Endothelial cell of umbilical vein (primary cell): ENCODE results near the gene BICD2. TPM values are rescaled to one million over a fixed set of nuclear protein-coding genes. Genes with fewer than 3 reads are reported as not detected.

Experiments used
- BruUV-seq: library from RNA; stranded (reverse); fragments of 400-500 nt; replicated peaks from 2 replicates; lab custom pipeline; 2021; lab: Mats Ljungman, UMichigan
- CTCF ChIA-PET: fragments of 300-600, 350-600 bp; sonication (Branson Sonifier 250); formaldehyde crosslinking; loops from one replicate; lab custom pipeline; 2021; ENCODE audit warnings: antibody characterized with exemption, inconsistent platforms; lab: Charles Lee
- POLR2A ChIA-PET: fragments of 300-600, 350-600 bp; sonication (Branson Sonifier 250); formaldehyde crosslinking; loops from one replicate; lab custom pipeline; 2021; ENCODE audit warnings: antibody characterized with exemption, inconsistent platforms; lab: Charles Lee
- DNase-seq: peaks from one replicate; pipeline ENCODE4 v3.0.0-alpha.2; 2011; ENCODE audit warnings: low read depth, low spot score
- FAIRE-seq: peaks from 2 replicates; lab custom pipeline; 2011; peaks lifted over from hg19 to GRCh38; lab: Jason Lieb, UNC
- H2AFZ ChIP-seq: 2 replicates; pipeline ENCODE4 v1.6.0; 2012; ENCODE audit warnings: low read depth, low read length, control low read depth, inconsistent platforms
- H3K27ac ChIP-seq: 2 replicates; pipeline ENCODE4 v1.5.1; 2011; ENCODE audit warnings: low read depth, mild to moderate bottlenecking, control low read depth, low read length, moderate library complexity; ENCODE audit not compliant: insufficient read depth
- H3K27me3 ChIP-seq, 2 experiments: 2 replicates each; pipeline versions ENCODE4 v1.6.0 to v1.6.1; 2011; ENCODE audit warnings: low read length in 2 of 2, mixed read lengths in 1 of 2; ENCODE audit not compliant: control insufficient read depth in 2 of 2, insufficient read depth in 2 of 2
- H3K36me3 ChIP-seq, 2 experiments: 2 replicates in 1 of 2; 3 replicates in 1 of 2; pipeline ENCODE4 v1.5.1; 2011; ENCODE audit warnings: low read length in 2 of 2, mild to moderate bottlenecking in 1 of 2, moderate library complexity in 1 of 2; ENCODE audit not compliant: control insufficient read depth in 2 of 2, insufficient read depth in 2 of 2; ENCODE audit errors: extremely low read depth in 1 of 2
- H3K4me1 ChIP-seq: 3 replicates; pipeline ENCODE4 v1.5.1; 2011; ENCODE audit warnings: mild to moderate bottlenecking, low read length; ENCODE audit not compliant: control insufficient read depth, insufficient read depth; ENCODE audit errors: extremely low read depth
- H3K4me2 ChIP-seq: 2 replicates; pipeline ENCODE4 v1.6.1; 2011; ENCODE audit warnings: low read length, control low read depth, mixed read lengths; ENCODE audit not compliant: insufficient read depth
- H3K4me3 ChIP-seq, 3 experiments: fragments of 200-600 bp in 1 of 3; sonication (generic), shearing (Covaris generic) in 1 of 3; replicated peaks in 1 of 3; 2 replicates each; pipeline ENCODE4 v1.5.1; 2011 to 2016; ENCODE audit warnings: control low read depth in 3 of 3, low read length in 3 of 3, mild to moderate bottlenecking in 2 of 3, inconsistent platforms in 1 of 3, low read depth in 1 of 3, moderate library complexity in 1 of 3; ENCODE audit not compliant: insufficient read depth in 1 of 3
- H3K79me2 ChIP-seq: 2 replicates; pipeline ENCODE4 v1.6.0; 2012; ENCODE audit warnings: low read length, inconsistent platforms; ENCODE audit not compliant: control insufficient read depth, insufficient read depth
- H3K9ac ChIP-seq: replicated peaks from 2 replicates; pipeline ENCODE3; 2011; ENCODE audit warnings: low read length, control low read depth; ENCODE audit not compliant: insufficient read depth; ENCODE audit errors: extremely low read depth
- H3K9me1 ChIP-seq: replicated peaks from 3 replicates; pipeline ENCODE4 v1.6.0; 2011; ENCODE audit warnings: mild to moderate bottlenecking, low read length; ENCODE audit not compliant: control insufficient read depth, insufficient read depth; ENCODE audit errors: extremely low read depth
- H3K9me3 ChIP-seq: replicated peaks from 2 replicates; pipeline ENCODE4 v1.5.1; 2012; ENCODE audit warnings: low read length, inconsistent platforms; ENCODE audit not compliant: control insufficient read depth, insufficient read depth
- H4K20me1 ChIP-seq: replicated peaks from 2 replicates; pipeline ENCODE3; 2011; ENCODE audit warnings: mild to moderate bottlenecking, low read length; ENCODE audit not compliant: control insufficient read depth, insufficient read depth; ENCODE audit errors: extremely low read depth
- CTCF ChIP-seq, 2 donors: IDR thresholded peaks; 1 replicate in 1 of 2; 2 replicates in 1 of 2; pipeline ENCODE4 v1.5.1; 2011; ENCODE audit warnings: low read length in 2 of 2, mild to moderate bottlenecking in 2 of 2, moderate library complexity in 2 of 2, control low read depth in 1 of 2, inconsistent platforms in 1 of 2, low read depth in 1 of 2; ENCODE audit not compliant: insufficient read depth in 1 of 2; ENCODE audit errors: extremely low read depth in 1 of 2
- EZH2 ChIP-seq: IDR thresholded peaks from 2 replicates; pipeline ENCODE4 v1.6.1; 2012; ENCODE audit warnings: borderline replicate concordance, low read depth, mild to moderate bottlenecking, moderate library complexity, low read length, inconsistent platforms; ENCODE audit not compliant: severe bottlenecking
- FOS ChIP-seq: IDR thresholded peaks from 2 replicates; pipeline ENCODE4 v1.6.1; 2011; ENCODE audit warnings: mild to moderate bottlenecking, low read length, moderate library complexity, borderline replicate concordance; ENCODE audit not compliant: insufficient read depth
- GATA2 ChIP-seq: IDR thresholded peaks from 2 replicates; pipeline ENCODE4 v1.7.0; 2011; ENCODE audit warnings: low read depth, mild to moderate bottlenecking, moderate library complexity, mixed read lengths, low read length; ENCODE audit not compliant: insufficient read length, insufficient read depth
- JUN ChIP-seq: IDR thresholded peaks from 2 replicates; pipeline ENCODE4 v1.6.1; 2011; ENCODE audit warnings: borderline replicate concordance, low read depth; ENCODE audit not compliant: insufficient read length, insufficient read depth
- MAX ChIP-seq: IDR thresholded peaks from 2 replicates; pipeline ENCODE4 v1.6.1; 2011; ENCODE audit not compliant: insufficient read depth, insufficient read length
- MYC ChIP-seq: IDR thresholded peaks from one replicate; pipeline ENCODE4 v1.6.1; 2011; ENCODE audit warnings: mild to moderate bottlenecking, low read depth, low read length
- POLR2A ChIP-seq: IDR thresholded peaks from 2 replicates; pipeline ENCODE4 v1.6.1; 2012; ENCODE audit warnings: low read depth, mild to moderate bottlenecking, control low read depth, low read length
- POLR2AphosphoS5 ChIP-seq: IDR thresholded peaks from 2 replicates; pipeline ENCODE4 v1.6.1; 2012; ENCODE audit warnings: low read depth, mild to moderate bottlenecking, control low read depth, low read length, moderate library complexity; ENCODE audit not compliant: insufficient read depth
- dilution Hi-C: fragments of 300-500 bp; cut with MboI; formaldehyde crosslinking; loops from one replicate; pipeline ENCODE4 v1.15.0; 2019; ENCODE audit warnings: low sequenced_read_pairs; ENCODE audit not compliant: extremely low pct_ligation_motif_present
- intact Hi-C: fragments of 100-400 bp; cut with micrococcal nuclease; formaldehyde crosslinking; loops from one replicate; pipeline ENCODE4 v1.10.0; 2022
- polyA plus RNA-seq, 4 experiments: library from polyadenylated mRNA; depleted of rRNA in 3 of 4; stranded (reverse) in 3 of 4; unstranded in 1 of 4; fragments of >200 nt; gene quantifications; 2 replicates each; pipeline versions ENCODE4 v1.2.1 to v1.2.3, GENCODE V29; 2011 to 2012; ENCODE audit warnings: missing spikeins in 1 of 4
- total RNA-seq: library from RNA; stranded (reverse); gene quantifications from 2 replicates; pipeline ENCODE4 v1.2.3, GENCODE V29; 2021

BICD2 gene
- total and polyA plus RNA-seq, 2 donors (not counting 3 experiments of a cell fraction or from before 2014, with no cell fraction given) = 14.3 to 39.3 TPM

- dilution Hi-C loops = no loop called here
- H3K27me3 ChIP-seq = no peaks in the 10 kb centered on the region
- no peaks in the 10 kb centered on the region for H3K9me1 ChIP-seq
- H3K36me3 ChIP-seq = peaks cover 0 to 10% of the 10 kb centered on the region in 2 experiments
- peaks cover 17% of the 10 kb centered on the region for H3K4me1 ChIP-seq
- POLR2A ChIA-PET = no interaction called here
- no peak overlapping the region for H2AFZ ChIP-seq
- no peak for TF ChIP-seq FOS
- no peak for TF ChIP-seq MYC
- TF ChIP-seq JUN = no peak
- no peak for TF ChIP-seq CTCF (IDR thresholded peaks at IDR 0.05; ENCODE audit: extremely low read depth in 1 of 2, insufficient read depth in 1 of 2, low read depth in 1 of 2, low read length in 2 of 2)
- TF ChIP-seq EZH2 = no peak
- no peak for TF ChIP-seq POLR2AphosphoS5
- TF ChIP-seq GATA2 = no peak
- TF ChIP-seq MAX = no peak
- TF ChIP-seq POLR2A = no peak
- DNase-seq (no peak), FAIRE-seq (no peak)
- no peak overlapping the region for H3K27ac ChIP-seq
- H3K79me2 ChIP-seq = peaks cover 4% of the 10 kb centered on the region
- H3K9me3 ChIP-seq = no peaks in the 10 kb centered on the region
- no peak overlapping the region for H3K4me3 ChIP-seq
- no TSS peak for BruUV-seq
- CTCF ChIA-PET = no interaction called here
- no peaks in the 10 kb centered on the region for H4K20me1 ChIP-seq
- H3K9ac ChIP-seq = no peak overlapping the region
- no peak overlapping the region for H3K4me2 ChIP-seq
- intact Hi-C loops = loop anchor here (5.0 to 10.0 kb wide), 2 partner anchors 62 to 414 kb away; partner anchors contain the start of gene IARS1
These were observed 55.4 kb downstream of the BICD2 start for GRCh38 chr9:92709240-92709639.
